Rectal smooth muscle tissue (tissue), 1 donor: ENCODE measurements around the gene MOBP.

ENCODE experiments used
- H3K27ac ChIP-seq: one replicate; pipeline ENCODE4 v1.7.0; 2013; ENCODE audit warnings: low read depth, low read length, inconsistent platforms
- H3K27me3 ChIP-seq: one replicate; pipeline ENCODE4 v1.7.0; 2013; ENCODE audit warnings: low read length; ENCODE audit not compliant: control insufficient read depth, insufficient read depth
- H3K36me3 ChIP-seq: one replicate; pipeline ENCODE4 v1.7.0; 2013; ENCODE audit warnings: low read length; ENCODE audit not compliant: control insufficient read depth, insufficient read depth
- H3K4me1 ChIP-seq: one replicate; pipeline ENCODE4 v1.7.0; 2013; ENCODE audit warnings: low read length; ENCODE audit not compliant: control insufficient read depth, insufficient read depth
- H3K4me3 ChIP-seq: one replicate; pipeline ENCODE4 v1.7.0; 2013; ENCODE audit warnings: low read length
- H3K9ac ChIP-seq: one replicate; pipeline ENCODE4 v1.7.0; 2013; ENCODE audit warnings: low read length

Gene MOBP

DNA sequence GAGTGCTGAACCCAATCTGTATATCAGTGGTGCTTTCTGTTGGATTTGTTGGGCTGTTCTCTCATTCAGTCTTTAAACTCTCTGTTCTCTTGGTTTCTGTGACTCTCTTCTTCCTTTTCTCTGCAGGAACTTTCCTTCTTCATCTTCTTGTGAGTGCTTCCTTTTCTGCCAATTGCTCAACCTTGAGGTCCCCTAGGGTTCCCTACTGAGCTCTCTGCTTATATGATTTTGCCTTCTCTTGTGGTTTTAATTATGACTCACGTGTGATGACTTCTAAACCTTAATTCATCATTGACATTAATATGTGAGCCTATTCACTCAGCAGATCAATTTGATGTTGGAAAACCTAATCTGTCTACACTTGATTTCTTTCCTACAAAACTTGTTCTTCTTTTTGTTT is 39.4 kb downstream of the MOBP start:
- H3K4me1 ChIP-seq, result no peaks in the 10 kb centered on the region
- no peaks in the 10 kb centered on the region for H3K27me3 ChIP-seq
- no peaks in the 10 kb centered on the region for H3K36me3 ChIP-seq
- no peak overlapping the region for H3K27ac ChIP-seq
- H3K9ac ChIP-seq, result no peak overlapping the region
- no peak overlapping the region for H3K4me3 ChIP-seq

DNA sequence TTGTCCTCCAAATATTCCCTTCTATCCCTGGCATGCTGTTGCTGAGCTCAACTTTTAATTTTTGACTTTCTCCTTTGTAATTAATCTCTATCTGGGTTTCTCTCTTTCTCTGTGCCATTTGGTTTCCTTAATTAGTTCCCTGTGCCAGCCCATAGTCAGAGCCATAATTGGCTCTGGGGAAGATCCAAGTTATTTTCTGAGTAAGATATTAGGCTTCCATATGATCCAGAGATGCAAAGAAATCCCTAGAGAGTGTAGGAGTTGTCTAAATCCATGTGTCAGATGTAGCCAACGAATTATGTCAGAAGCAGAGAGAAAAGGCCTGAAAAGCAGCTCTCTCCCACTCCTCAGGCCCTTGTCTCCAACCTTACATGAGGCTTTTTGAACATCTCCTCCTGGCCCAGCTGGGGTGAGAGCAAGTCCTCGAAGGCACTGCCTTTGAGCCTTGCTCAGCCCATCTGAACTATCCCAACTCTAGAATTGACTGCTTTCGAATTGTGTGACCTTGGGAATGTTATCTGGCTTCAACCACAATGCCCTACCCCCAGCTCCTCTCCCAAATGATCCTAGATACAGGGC is 46.4 kb downstream of the MOBP start:
- Histone ChIP-seq H3K27me3 (no peaks in the 10 kb centered on the region), H3K9ac (no peak overlapping the region), H3K27ac (no peak overlapping the region), H3K36me3 (no peaks in the 10 kb centered on the region), H3K4me1 (no peaks in the 10 kb centered on the region), H3K4me3 (no peak overlapping the region)

DNA sequence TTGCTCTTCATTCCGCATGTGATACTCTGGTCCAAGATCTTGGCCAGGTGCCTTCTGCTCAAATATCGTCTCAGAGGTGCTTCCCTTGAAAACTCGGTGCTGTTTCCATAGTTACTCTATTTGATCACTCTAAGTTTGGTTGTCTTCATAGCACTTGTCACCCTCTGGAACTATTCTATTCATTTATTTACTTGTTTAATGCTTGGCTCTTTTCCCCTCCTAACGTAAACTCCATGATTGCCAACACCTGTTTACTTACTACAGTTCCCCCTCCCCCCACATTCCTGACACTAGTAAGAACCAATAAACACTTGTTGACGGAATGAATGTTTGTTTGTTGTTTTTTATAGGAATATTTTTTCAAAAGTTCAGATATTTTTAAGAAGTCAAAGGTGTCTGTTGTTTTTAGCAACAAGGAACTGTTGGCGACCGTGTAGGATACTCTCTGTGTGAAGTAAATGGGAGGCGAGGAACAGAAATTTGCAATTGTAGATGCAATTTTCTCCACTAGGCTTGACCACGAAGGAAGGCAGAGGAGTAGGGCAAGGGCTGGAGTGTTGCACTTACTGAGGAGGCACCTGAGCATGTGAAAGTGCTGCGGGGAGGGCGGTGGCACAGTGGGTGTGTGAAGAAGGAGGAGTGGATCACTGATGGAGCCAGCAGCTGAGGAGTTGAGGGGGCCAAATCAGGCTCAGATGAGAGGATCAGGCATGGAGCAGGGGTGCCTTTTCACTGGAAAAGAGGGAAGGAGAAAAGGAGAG is 48.4 kb downstream of the MOBP start:
- H3K9ac ChIP-seq, result no peak overlapping the region
- no peaks in the 10 kb centered on the region for H3K27me3 ChIP-seq
- H3K4me1 ChIP-seq, result no peaks in the 10 kb centered on the region
- H3K36me3 ChIP-seq, result no peaks in the 10 kb centered on the region
- H3K4me3 ChIP-seq, result no peak overlapping the region
- H3K27ac ChIP-seq, result no peak overlapping the region

DNA sequence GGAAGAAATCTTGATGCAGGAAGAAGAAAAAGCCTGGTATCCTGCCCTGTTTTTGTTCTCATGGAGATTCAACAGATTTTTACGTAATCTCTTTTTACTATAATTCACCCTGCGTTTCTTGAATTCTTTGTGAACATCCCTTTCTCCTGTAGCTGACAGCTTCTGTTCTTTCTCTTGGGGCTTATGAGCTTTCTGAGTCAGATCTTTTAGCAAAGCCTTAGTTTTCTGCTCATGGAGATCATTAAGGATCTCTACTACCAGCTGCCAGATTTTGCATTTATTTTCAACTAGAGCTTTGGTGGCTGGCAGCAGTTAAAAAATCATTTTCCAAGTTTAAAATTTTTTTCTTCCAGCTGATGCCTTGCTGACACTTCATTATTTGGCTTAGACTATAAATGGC is 51.6 kb downstream of the MOBP start:
- H3K4me1 ChIP-seq, result no peaks in the 10 kb centered on the region
- H3K27ac ChIP-seq, result no peak overlapping the region
- H3K27me3 ChIP-seq, result no peaks in the 10 kb centered on the region
- no peak overlapping the region for H3K4me3 ChIP-seq
- no peaks in the 10 kb centered on the region for H3K36me3 ChIP-seq
- no peak overlapping the region for H3K9ac ChIP-seq

DNA sequence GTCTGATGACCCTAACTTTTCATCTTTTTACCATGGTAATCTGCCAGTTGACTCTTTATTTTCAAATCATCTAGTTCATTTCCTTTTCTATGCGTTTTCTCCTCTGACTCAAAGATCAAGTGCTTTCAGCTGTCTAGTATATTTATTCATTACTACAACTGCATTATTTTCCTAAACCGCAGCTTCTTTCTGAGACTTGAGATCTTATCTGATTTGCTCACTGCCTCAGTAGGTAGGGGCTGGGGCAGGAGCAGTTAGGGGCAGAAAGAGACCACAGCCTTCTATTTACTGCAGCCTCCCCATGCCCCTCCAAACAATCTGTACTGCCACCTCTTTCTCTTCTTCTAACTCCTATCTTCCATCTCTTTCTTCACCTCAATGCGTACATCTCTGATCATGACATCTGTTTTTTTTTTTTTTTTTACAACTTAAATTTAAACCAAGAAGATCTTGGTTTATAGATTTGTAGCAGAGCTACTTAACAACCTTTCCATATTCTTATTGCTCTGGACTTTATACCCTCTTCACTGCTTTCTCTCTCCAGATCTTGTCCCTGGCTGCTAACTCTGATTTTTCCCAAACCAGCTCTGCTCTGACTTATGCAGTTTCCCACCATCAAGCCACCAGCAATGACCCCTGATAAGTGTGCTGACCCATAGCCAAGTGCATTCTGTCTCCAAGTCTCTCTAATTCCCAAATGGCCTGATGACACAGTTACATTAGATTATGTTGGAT is 52.2 kb downstream of the MOBP start:
- H3K4me3 ChIP-seq, result no peak overlapping the region
- no peak overlapping the region for H3K9ac ChIP-seq
- no peaks in the 10 kb centered on the region for H3K4me1 ChIP-seq
- no peaks in the 10 kb centered on the region for H3K36me3 ChIP-seq
- H3K27me3 ChIP-seq, result no peaks in the 10 kb centered on the region
- H3K27ac ChIP-seq, result no peak overlapping the region

DNA sequence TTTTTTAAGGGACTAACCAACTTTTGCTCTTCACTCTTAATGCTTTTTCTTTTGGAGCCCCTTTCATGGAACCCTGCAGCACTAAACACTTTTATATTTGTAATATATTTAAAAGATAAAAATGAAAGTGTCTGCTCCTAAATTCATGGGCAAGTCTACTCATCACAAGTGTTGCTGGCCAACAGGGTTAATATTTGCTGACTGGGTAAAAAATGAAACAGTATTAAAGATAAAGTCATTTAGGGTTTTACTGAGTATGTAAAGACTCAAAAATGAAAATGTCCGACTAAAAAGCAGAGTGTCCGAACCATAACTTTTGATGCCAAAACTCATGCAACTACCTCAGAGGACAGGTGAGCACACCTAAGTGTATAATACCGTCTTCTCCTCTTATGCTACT is 54.0 kb downstream of the MOBP start:
- no peaks in the 10 kb centered on the region for H3K27me3 ChIP-seq
- no peaks in the 10 kb centered on the region for H3K4me1 ChIP-seq
- no peaks in the 10 kb centered on the region for H3K36me3 ChIP-seq
- no peak overlapping the region for H3K27ac ChIP-seq
- H3K9ac ChIP-seq, result no peak overlapping the region
- H3K4me3 ChIP-seq, result no peak overlapping the region

DNA sequence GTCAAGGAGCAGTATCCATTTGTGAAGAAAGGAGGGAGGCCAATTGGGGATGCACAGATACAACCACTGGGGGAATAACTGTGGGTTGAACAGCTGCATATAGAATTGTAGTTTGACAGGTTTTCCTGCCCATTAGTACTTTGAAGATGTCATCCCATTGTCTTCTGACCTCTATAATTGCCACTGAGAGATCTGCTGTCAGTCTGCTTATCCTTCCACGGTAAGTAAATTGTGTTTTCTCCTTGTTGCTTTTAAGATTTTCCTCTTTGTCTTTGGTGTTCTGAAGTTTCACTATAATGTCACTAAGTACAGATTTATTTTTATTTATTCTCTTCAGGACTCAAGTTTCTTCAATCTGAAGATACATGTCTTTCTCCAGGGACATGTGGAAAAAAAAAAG is 56.6 kb downstream of the MOBP start:
- Histone ChIP-seq H3K4me3 (no peak overlapping the region), H3K4me1 (no peaks in the 10 kb centered on the region), H3K9ac (no peak overlapping the region)

DNA sequence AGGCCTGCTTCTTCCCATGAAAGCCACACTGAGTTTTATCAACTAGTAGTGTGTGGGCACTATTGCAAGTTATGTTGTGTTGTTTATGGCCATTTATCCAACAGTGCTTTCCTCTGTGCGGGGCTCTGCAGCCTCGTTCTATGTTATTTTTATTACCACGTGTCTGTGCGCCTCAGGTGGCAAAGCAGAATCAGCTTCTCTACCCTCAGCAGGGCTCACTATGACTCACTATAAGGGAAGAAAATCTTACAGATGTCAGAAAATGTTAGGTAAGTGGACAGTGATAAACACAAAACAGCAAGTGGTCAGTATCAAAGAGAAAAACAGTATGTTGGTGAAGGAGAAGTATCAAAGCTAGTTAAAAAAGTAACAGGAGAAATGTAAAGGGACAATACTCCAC is 61.4 kb downstream of the MOBP start:
- H3K4me1 ChIP-seq, result no peaks in the 10 kb centered on the region
- H3K4me3 ChIP-seq, result no peak overlapping the region
- no peak overlapping the region for H3K9ac ChIP-seq
- H3K27ac ChIP-seq, result no peak overlapping the region
- H3K36me3 ChIP-seq, result no peaks in the 10 kb centered on the region
- H3K27me3 ChIP-seq, result no peaks in the 10 kb centered on the region

More for the DNA sequence above, 56.6 kb downstream of the MOBP start:
- no peak overlapping the region for H3K27ac ChIP-seq
- H3K36me3 ChIP-seq, result no peaks in the 10 kb centered on the region
- no peaks in the 10 kb centered on the region for H3K27me3 ChIP-seq

DNA sequence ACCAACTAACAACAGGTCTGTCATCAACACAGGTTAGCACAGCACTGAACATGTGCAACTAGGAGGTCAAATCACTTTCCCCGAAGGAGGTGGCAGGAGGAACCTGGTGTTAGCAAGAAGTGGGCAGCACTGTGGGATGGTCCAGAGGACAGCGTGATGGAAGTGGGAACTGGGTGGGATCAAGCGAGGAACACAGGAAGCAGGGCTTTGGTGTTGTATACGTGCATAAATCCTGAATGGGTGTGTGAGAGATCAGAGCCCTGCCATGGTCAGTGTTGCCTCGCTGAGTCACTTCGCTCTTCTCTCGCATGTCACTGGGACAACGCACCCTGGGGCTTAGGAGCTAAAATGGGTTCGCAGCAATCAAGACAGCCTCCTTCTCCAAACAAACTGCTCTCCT is 62.1 kb downstream of the MOBP start:
- Histone ChIP-seq H3K4me1 (no peaks in the 10 kb centered on the region), H3K4me3 (no peak overlapping the region), H3K27me3 (no peaks in the 10 kb centered on the region), H3K27ac (no peak overlapping the region), H3K36me3 (no peaks in the 10 kb centered on the region), H3K9ac (no peak overlapping the region)

DNA sequence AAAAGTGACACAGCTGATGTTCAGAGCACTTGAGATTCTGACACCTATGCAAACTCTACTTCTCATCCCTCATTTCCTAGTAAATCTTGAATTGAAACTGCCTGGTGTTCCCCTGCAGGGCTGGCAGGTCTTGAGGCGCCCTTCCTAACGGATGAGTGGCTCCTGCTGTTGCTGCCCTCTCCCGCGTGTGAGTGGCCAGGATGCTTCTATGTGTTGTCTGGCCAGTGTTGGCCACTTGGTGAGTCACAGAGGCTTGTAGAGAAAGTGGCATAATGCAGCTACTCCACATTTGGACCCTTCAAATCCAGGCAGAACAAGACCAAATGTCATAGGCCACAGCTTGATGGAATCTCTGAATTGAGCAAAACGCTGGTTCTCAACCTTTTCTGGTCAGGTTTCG is 63.6 kb downstream of the MOBP start:
- Histone ChIP-seq H3K4me1 (no peaks in the 10 kb centered on the region), H3K27ac (no peak overlapping the region), H3K4me3 (no peak overlapping the region), H3K9ac (no peak overlapping the region), H3K27me3 (no peaks in the 10 kb centered on the region), H3K36me3 (no peaks in the 10 kb centered on the region)

DNA sequence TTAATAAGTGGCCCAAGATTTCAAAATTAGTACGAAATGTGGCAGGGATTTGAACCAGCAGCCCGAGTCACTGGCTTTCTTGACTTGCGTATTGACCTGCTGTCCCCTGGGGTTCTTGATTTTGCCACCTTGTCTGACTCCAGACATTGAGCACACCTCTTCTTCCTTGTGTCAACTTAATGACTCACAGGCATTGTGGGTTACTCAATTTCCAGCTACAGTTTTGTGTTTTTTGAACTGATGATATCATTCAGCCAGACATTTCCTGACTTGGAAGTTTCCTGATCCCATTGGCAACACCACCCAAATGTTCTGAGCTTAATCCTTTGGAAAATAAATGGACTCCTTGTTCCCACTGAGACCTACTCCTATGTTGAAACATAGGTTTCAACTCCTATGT is 64.2 kb downstream of the MOBP start:
- Histone ChIP-seq H3K9ac (no peak overlapping the region), H3K27ac (no peak overlapping the region), H3K27me3 (no peaks in the 10 kb centered on the region)

DNA sequence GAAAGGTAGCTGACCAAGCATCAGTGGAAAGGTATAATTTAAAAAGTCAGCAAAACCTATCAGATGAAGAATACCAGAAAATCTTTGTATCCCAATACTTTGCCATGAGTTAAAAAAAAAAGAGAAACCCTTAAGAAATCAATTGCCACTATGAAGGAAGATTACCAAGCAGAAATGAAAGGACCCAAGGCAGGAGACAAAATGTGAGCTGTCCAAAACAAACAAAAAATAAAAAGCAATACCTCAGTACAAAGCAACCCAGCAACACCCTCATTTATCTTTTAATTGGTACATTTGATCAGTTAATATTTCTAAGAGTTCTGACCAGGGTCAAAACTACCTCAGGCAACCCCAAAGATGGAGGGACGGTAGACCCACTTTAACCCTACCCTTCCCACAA is 65.3 kb downstream of the MOBP start:
- H3K27me3 ChIP-seq, result no peaks in the 10 kb centered on the region
- no peak overlapping the region for H3K9ac ChIP-seq
- no peaks in the 10 kb centered on the region for H3K4me1 ChIP-seq
- no peak overlapping the region for H3K4me3 ChIP-seq
- no peaks in the 10 kb centered on the region for H3K36me3 ChIP-seq
- H3K27ac ChIP-seq, result no peak overlapping the region

More for the DNA sequence above, 64.2 kb downstream of the MOBP start:
- H3K4me3 ChIP-seq, result no peak overlapping the region
- H3K36me3 ChIP-seq, result no peaks in the 10 kb centered on the region
- H3K4me1 ChIP-seq, result no peaks in the 10 kb centered on the region
